ENCODE data around the gene STAP1.

Gene STAP1, protein sequence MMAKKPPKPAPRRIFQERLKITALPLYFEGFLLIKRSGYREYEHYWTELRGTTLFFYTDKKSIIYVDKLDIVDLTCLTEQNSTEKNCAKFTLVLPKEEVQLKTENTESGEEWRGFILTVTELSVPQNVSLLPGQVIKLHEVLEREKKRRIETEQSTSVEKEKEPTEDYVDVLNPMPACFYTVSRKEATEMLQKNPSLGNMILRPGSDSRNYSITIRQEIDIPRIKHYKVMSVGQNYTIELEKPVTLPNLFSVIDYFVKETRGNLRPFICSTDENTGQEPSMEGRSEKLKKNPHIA

GRCh38 chr4:67558493-67558892 lies at the start of gene STAP1:
STAP1 (plus strand) TSS chr4:67558727; CDS start chr4:67558810, 83 bp downstream.
- TF ChIP-seq, protein P1, sequence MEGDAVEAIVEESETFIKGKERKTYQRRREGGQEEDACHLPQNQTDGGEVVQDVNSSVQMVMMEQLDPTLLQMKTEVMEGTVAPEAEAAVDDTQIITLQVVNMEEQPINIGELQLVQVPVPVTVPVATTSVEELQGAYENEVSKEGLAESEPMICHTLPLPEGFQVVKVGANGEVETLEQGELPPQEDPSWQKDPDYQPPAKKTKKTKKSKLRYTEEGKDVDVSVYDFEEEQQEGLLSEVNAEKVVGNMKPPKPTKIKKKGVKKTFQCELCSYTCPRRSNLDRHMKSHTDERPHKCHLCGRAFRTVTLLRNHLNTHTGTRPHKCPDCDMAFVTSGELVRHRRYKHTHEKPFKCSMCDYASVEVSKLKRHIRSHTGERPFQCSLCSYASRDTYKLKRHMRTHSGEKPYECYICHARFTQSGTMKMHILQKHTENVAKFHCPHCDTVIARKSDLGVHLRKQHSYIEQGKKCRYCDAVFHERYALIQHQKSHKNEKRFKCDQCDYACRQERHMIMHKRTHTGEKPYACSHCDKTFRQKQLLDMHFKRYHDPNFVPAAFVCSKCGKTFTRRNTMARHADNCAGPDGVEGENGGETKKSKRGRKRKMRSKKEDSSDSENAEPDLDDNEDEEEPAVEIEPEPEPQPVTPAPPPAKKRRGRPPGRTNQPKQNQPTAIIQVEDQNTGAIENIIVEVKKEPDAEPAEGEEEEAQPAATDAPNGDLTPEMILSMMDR (IDR thresholded peaks at IDR 0.05): no peak

DNA sequence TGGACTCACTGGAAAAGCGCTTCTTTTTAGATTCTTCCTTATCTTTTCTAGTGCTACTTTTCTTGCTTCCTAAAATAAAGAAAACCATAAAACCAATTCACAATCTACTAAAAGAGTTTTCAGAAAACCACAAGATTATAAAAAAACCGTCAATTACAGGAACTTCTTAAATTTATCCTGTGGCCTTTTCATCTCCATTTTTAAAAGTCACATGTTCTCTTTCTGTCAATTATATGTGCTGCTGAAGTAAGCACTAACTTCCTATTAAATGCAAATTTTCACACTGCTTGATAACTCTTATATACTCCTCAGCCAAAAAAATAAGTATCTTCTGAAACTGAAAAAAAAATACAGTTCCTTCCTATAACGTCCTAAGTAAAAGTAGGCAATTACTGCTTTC lies 46.0 kb upstream of the STAP1 start:
- TF ChIP-seq, protein P1 (IDR thresholded peaks at IDR 0.05): no peak

- TF ChIP-seq, protein P1 (IDR thresholded peaks at IDR 0.05): no peak
Observed at GRCh38 chr4:67520141-67520540, 38.4 kb upstream of the STAP1 start.

DNA sequence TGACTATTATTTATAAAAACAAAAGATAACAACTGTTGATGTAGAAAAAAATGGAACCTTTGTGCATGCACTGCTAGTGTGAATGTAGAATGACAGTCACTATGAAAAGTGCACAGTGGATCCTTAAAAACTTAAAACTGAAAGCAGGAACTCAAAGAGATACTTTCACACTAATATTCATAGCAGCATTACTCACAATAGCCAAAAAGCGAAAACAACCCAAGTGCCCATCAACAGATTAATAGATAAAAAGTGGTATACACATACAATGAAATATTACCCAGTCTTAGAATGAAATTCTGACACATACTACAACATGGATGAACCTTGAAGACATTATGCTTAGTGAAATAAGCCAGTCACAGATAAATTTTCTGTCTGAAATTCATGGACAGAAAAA lies 37.0 kb upstream of the STAP1 start:
- TF ChIP-seq, protein P1 (IDR thresholded peaks at IDR 0.05): no peak

DNA sequence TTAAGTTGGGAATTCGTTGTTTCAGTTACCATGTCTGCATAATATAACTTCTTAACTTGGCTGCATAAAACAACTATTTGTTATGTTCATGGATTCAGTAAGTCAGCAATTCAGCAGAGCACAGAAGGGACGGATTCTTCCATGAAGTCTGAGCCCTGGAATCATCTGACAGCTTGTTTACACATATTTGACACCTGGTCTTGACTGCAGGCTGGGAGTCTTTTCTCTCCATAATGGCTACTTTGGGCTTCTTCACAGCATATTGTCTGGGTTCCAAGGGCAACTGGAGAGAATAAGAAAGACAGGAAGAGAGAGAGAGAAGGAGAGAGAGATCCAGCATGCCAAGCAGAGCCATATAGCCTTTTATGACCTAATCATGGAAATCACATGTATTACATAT lies 36.3 kb upstream of the STAP1 start:
- TF ChIP-seq, protein P1 (IDR thresholded peaks at IDR 0.05): no peak

GRCh38 chr4:67522851-67523671 lies 35.5 kb upstream of the STAP1 start:
- TF ChIP-seq, protein P1 (IDR thresholded peaks at IDR 0.05): no peak

DNA sequence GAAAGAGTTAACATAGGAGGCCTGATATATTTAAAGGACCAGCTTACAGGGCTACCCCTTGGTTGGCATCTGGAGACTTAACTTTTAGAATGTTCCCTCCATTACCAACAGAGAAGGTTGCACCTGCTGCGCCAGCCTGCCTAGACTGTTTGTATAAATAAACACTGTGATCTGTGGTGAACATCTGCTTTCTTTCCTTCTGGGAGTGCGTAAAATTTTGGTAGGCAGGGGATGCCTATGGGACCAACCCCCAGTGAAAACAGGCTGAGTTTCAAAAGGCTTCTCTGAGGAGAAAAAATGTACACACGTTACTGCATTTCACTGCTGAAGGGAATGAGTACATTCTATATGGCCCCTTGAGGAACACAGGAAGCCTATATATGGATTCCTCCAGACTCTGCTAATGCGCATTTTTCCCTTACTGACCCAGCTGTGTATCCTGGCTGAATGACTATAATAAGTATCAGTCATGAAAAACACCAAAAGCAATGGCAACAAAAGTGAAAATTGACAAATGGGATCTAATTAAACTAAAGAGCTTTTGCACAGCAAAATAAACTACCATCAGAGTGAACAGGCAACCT lies 27.1 kb upstream of the STAP1 start:
- TF ChIP-seq, protein P1 (IDR thresholded peaks at IDR 0.05): no peak
